GM12874 (cell line): ENCODE measurements around the gene EFHC1.

Source experiments
- CTCF ChIP-seq: IDR thresholded peaks from 2 replicates; pipeline ENCODE4 v1.5.1; 2011; ENCODE audit warnings: low read depth, mild to moderate bottlenecking, control low read depth, low read length, moderate library complexity; ENCODE audit not compliant: insufficient read depth

EFHC1 gene

GRCh38 chr6:52550014-52550575 lies 130.0 kb downstream of the EFHC1 start:
- no peak for TF ChIP-seq CTCF

GRCh38 chr6:52550870-52551269 lies 130.7 kb downstream of the EFHC1 start:
- TF ChIP-seq CTCF = no peak

GRCh38 chr6:52551483-52552277 lies 131.5 kb downstream of the EFHC1 start:
- TF ChIP-seq CTCF = no peak

DNA sequence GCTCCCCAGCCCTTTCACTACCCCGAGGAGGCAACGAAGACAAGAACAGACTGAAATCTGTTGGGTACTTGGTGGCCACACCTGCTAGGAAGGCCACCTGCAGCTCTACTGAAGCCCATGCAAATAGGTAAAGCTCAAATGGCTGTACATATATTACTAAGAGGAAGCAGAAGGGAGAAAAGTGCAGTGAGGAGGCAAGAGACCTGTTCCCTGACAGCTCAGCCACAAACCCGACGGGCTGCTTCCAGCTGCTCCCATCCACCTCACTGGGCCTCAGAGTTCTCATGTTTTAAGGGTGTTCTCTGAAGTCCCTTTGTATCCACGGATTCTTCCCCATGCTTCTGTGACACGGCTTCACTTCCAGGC lies 132.1 kb downstream of the EFHC1 start:
- no peak for TF ChIP-seq CTCF

DNA sequence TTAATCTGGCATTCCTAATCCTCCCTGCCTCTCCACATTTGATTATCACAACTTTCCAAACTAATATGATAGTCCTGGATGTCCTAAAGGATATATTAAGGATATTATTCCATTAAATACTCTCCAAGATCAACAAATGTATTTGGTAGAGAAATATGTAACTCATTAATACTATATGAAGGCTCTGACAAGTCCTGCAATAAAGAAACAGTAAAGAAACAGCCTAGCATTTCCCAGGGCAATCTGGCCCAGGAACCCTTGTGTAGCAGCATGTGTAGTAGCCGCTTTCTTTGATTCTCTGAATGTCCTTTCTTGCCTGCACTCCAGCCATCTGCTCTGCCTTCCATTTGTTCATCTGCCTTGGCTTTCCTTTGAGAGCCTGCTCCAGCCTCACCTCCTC lies 133.0 kb downstream of the EFHC1 start:
- TF ChIP-seq CTCF = no peak

DNA sequence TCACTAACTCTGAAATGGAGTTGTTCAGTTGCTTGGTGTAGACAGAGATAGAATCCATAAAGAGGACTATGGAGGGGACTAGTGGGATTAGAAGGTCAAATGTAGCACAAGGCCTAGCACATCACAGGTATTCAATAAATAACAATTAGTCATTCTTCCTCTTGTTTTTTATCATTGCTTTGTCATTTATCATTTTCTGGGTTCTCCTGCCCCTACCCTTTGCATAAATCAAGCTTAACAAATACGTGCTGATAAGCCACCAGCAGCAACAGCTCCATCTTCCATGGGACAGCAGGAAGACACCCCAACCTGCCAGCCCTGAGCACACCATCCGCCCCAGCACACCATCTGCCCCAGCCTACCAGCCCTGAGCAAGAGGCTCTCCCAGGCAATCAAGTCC lies 133.6 kb downstream of the EFHC1 start:
- TF ChIP-seq CTCF = no peak

GRCh38 chr6:52554684-52555280 lies 134.6 kb downstream of the EFHC1 start:
- no peak for TF ChIP-seq CTCF
